AG10803 (cell line): Measurements from ENCODE around the gene NOP56.
A peak's percentile ranks its signal among the peaks of the same experiment; 100 is the strongest.

Experiments used
- DNase-seq: peaks from one replicate; pipeline ENCODE4 v3.0.0; 2010; ENCODE audit warnings: low read depth
- H3K4me3 ChIP-seq: 2 replicates; pipeline ENCODE4 v1.5.1; 2011; ENCODE audit warnings: mild to moderate bottlenecking, low read length, control low read depth
- CTCF ChIP-seq: conservative IDR thresholded peaks from 2 replicates; pipeline ENCODE4 v1.5.1; 2011; ENCODE audit warnings: mild to moderate bottlenecking, low read length, control low read depth, inconsistent platforms

The NOP56 gene, protein sequence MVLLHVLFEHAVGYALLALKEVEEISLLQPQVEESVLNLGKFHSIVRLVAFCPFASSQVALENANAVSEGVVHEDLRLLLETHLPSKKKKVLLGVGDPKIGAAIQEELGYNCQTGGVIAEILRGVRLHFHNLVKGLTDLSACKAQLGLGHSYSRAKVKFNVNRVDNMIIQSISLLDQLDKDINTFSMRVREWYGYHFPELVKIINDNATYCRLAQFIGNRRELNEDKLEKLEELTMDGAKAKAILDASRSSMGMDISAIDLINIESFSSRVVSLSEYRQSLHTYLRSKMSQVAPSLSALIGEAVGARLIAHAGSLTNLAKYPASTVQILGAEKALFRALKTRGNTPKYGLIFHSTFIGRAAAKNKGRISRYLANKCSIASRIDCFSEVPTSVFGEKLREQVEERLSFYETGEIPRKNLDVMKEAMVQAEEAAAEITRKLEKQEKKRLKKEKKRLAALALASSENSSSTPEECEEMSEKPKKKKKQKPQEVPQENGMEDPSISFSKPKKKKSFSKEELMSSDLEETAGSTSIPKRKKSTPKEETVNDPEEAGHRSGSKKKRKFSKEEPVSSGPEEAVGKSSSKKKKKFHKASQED

DNA sequence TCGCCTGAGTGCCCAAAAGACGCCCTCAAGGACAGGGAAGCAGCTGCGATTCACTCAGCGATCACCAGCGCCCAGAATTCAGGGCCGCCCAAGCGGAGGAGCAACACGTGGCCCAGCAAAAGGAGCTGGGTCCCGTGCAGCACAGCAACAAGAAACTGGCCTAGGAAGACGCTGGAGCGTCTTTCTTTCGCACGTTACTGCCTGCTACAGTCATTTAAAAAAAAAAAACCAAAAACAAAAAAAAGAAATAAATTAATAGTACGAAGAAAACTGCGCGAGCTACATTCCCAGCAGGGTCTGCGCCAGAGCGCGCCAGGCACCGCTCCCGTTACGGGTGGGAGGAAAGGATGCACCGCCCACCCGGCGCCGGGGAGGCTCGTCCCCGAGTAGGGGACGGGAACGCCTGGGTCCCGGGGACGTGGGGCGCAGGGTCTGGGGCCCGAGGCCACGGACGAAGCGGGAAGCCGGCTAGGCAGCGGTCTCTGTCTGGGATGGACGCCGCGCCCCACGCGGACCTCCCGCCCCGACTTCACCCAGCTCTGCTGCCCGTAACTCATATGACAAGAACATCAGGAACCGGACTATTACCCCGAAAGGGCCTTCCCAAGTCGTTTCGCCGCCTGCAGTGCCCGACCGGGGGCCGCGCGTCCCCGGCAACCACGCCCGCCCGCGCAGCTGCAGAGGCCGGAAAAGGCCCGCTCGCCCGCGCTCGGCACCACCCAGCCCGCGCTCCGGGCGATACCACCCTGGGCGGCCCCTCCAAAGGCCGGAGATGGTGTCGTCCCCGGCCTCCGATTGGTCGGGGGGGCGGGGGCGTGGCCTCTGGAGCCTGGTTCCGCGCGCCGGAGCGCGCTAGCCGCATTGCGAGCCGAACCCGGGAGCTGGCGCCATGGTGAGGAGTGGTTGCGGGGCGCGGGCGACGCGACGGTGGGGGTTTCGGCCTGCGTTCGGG is at the start of gene NOP56:
TSS of gene NOP56 (plus strand) at position 861 of the 952 bp plus-strand sequence. CDS start at position 890, 29 bp downstream.
- peak; percentile 88 for DNase-seq
- peak within 1 kb of the TSS; percentile 98 for H3K4me3 ChIP-seq
- TF ChIP-seq CTCF, result no peak

DNA sequence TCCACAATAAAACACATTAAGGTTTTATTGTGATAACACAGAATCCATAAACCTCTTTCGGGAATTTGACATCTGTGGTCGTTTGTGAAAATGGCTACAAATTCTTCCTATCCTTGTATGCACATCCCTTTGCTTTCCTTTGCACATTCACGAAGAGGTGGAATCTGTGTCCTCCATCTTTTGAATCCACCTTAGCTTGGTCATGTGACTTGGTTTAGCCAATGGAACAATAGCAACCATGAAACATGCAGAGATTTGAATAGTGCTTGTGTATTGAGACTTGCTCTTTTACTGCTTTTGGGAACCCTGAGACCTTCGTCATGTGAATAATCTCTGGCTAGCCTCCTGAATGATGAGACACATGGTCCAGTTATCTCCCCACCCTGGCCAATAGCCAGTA is 49.7 kb upstream of the NOP56 start:
- no peak for DNase-seq
- no peak overlapping the region for H3K4me3 ChIP-seq
- no peak for TF ChIP-seq CTCF

DNA sequence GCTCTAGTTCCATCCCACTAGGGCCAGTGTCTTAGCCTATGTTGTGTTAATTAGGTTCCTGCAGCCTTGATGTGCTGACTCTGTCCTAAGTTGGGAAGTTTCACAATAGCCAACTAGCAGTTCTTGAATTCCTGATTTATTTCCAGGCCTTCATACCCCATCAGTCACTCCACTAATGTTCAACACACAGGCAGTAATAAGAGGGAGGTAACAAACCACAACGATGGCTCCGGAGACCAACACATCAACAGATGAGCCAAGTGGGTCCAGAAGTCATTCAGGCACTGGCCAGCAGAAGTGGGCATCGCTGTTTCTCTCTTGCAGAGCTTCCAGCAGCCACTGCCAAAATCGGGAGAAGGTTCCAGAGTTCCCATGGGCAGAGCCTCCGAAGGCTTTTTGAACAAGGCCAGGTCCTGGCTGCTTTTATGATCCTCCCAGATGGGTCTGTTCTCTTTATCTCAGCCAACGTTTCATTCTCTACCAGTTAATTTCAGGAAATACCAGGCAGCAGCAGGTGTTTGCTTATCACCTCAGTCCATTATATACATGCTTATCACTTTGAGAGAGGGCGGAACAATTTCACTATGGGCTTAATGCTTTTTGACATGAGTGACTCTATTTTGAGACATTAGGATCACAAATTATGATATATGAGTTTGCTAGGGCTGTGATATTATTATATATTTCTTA is 48.5 kb upstream of the NOP56 start:
- TF ChIP-seq CTCF, result no peak
- H3K4me3 ChIP-seq, result no peak overlapping the region
- DNase-seq, result no peak

DNA sequence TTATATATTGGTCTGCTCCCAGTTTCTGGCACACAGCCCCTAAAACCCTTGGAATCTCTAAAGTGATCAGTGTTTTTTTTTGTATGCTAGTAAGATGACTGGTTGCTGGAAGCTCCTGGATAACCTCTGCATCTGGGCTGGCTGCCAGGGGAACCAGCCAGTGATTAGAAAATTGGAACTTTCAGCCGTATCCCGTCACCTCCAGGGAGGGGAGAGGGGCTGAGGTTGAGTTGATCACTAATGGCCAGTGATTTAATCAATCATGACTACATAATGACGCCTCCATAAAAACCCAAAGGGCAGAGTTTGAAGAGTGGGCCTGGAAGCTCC is 48.0 kb upstream of the NOP56 start:
- DNase-seq, result no peak
- TF ChIP-seq CTCF, result no peak
- no peak overlapping the region for H3K4me3 ChIP-seq

DNA sequence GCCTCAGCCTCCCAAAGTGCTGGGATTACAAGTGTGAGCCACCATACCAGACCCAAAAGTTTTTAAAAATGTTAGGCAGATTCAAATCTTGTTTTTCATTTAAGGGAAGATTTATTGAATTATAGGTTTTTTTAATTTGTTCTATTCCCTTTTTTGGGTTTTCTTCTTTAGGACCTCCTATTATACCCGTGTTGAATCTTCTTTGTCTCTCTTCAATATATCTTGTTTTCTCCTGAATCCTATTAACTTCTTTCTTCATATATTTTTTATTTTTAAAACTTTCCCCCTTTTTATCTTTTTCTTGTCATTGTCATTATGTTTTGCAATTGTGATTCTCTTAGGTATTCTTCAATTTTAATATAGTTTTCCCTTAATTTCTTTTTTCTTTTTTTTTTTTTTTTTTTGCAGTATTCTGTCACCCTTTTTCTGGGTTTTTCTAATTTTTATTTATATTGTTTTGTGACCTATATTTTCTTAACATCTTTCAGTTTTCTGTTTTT is 45.9 kb upstream of the NOP56 start:
- no peak for TF ChIP-seq CTCF
- DNase-seq, result no peak
- H3K4me3 ChIP-seq, result no peak overlapping the region

DNA sequence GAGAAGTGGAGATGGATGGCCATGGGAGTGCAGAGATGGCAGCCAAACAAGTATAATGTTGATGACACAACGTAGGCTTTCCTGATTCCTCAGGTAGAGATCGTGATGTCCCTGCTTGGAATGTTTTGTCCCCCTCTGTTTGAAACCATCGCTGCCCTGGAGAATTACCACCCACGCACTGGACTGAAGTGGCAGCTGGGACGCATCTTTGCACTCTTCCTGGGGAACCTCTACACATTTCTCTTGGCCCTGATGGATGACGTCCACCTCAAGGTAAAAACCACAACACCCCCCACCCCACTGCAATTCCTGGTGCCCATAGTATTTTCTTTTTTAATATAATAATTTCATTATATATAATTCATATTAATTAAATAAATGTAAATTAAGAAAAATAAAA is 42.1 kb upstream of the NOP56 start:
- no peak overlapping the region for H3K4me3 ChIP-seq
- TF ChIP-seq CTCF, result no peak
- DNase-seq, result no peak
